Measurements from ENCODE around the gene CHN1.
A peak's percentile ranks its signal among the peaks of the same experiment; 100 is the strongest.

The CHN1 gene

DNA sequence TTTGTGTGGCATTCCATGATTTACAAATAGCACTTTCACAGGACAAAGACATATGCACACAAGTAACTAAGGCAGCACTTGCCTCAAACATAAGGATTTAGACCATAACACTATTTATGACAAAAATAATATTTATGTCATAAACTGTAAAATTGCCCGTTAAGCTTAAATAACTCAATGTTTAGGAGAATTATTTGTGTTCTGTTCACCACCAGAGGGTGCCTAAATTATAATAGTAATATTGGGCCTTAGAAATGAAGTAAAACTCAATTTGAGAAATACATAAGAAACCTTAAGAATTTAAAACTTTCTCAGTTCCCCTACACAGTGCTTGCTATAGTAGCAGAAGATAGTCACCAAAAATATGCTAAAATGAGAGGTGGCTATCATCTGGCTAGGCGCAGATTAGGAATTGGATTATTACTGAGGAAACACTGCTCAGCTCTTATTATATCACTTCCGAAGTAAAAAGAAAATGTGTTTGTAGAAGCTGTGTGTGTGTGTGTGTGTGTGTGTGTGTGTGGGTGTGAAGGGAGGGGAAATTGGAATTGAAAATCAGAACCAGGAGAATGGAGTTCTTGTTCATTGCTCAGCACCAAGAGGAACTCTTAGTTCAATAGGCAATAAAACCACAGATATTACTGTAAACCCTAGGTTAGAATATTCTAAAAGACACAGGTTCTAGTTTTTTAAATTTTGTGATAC lies 4.9 kb upstream of the CHN1 start:
- DNase-seq, result no peak

DNA sequence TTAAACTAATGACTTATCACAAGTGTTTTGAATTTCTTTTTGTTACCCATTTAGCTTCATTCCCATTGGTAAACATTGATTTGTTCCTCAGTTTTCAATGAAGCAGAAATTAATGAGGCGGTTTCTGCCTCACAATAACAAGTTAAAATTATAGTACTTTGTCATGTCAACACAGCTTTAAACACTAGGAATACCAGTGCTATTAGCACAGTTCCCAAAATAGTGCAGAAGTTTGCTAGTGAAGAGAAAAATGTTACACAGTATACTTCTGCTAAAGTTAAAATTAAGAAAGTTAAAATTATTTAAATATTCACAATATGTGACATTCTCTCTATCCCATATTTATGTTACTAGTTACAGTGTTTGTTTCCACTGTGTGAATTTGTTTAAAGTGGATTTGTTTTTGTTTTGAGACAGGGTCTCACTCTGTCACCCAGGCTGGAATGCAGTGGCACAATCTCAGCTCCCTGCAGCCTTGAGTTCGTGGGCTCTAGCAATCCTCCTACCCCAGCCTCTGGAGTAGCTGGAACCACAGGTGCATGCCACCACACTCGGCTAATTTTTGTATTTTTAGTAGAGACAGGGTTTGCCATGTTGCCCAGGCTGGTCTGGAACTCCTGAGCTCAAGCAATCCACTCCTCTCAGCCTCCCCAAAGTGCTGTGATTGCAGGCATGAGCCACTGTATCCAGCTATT lies 3.8 kb upstream of the CHN1 start:
- no peak for DNase-seq

GRCh38 chr2:175008009-175008408 lies 2.8 kb upstream of the CHN1 start:
- DNase-seq, result no peak

DNA sequence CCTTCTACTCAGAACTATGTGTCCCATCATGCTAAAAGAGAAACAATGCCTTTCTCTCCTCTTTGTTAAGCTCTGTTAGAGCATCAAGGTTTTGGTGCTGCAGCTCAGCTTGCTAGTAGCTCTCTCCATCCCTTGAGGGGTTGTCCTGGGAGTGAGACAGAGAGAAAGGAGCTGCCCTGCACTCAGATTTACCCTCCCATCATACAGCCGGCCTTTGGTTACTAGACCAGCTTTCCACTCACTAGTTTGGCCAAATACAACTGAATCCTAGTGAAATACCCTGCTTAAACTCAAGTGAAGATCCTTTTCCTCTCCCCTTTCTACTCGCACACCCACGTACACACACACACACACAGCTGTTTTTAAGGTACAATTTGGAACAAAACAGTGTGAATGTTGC lies 2.3 kb upstream of the CHN1 start:
- no peak for DNase-seq

- DNase-seq, result no peak
These were observed 1.1 kb upstream of the CHN1 start for GRCh38 chr2:175006281-175006680.

GRCh38 chr2:175005733-175006264 lies 618 bp upstream of the CHN1 start:
- DNase-seq, result no peak

GRCh38 chr2:175004730-175004979 lies 526 bp downstream of the CHN1 start:
- no peak for DNase-seq

GRCh38 chr2:175003875-175004729 lies 1.1 kb downstream of the CHN1 start:
- no peak for DNase-seq

- no peak for DNase-seq
These were observed 2.5 kb downstream of the CHN1 start for GRCh38 chr2:175002547-175003274.

DNA sequence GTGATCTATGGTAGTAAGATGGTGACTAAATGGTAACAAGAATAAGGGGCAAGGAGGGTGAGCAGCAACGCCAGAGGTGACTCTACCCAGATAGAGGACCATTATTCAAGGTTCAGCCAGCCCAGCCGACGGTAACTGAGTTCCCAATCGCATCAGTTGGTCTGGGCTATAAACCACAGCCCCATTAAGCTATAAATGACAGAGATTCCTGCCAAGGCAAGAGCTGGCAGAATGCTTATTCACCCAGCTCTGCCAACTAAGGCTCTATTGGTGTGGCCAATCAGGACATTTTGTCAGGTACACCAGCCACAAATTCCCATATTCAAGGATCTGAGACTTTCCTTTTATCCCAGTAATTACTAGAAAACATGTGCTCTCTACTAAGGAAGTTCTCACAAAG lies 3.6 kb downstream of the CHN1 start:
- DNase-seq, result no peak

GRCh38 chr2:174997110-174997509 lies 8.1 kb downstream of the CHN1 start:
- peak; percentile 6 for DNase-seq

DNA sequence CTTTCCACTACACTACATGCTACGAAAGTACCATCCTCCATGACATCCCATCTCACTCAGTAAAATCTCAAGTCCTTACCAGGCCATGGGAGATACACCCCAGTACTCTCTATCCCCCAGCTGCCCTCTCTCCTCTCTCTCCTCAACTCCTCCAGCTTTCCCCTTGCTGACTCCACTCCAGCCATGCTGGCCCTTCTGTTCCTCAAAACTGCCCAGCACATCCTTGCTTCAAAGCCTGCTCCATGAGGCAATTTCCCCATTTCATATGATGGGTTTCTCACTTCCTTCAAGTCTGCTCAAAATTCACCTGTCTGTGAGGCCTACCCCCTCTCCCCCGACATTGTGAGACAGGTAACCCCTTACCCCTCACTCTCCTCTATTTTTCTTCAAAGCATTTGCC lies 8.6 kb downstream of the CHN1 start:
- no peak for DNase-seq

DNA sequence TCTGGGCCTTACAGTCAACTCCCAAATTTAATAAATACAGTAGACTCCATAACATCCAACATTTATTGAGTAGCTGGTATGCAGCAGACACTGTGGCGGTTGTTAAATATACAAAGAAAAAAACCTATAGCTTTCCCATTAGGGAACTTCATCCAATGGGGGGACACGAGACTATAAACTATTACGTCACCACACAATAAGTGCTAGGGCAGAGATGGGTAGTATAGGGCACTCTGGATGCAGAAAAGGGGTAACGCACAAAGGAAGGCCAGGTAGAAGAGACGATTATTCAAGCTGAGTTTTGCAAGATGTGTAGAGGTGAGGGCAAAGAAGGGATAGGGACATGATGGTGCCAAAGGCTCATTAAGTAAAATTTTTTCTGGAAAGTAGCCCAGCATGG lies 10.8 kb downstream of the CHN1 start:
- DNase-seq, result no peak

DNA sequence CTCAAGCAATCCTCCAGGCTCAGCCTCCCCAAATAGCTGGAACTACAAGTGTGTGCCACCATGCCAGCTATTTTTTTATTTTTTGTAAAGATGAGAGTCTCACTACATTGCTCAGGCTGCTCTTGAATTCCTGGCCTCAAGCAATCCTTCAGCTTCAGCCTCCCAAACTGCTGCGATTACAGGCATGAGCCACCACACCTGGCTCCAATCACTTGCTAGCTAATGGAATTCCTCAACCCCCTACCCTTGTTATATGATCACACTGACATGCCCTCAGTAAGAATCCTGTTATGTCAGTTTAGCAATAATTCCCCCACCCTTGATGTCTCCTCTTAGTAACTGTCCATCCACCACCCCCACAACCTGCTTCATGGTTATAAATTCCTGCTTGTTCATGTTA lies 12.3 kb downstream of the CHN1 start:
- no peak for DNase-seq

GRCh38 chr2:174985614-174986013 lies 19.6 kb downstream of the CHN1 start:
- peak; percentile 39 for DNase-seq

- no peak for DNase-seq
These were observed 20.6 kb downstream of the CHN1 start for GRCh38 chr2:174984561-174984960.

DNA sequence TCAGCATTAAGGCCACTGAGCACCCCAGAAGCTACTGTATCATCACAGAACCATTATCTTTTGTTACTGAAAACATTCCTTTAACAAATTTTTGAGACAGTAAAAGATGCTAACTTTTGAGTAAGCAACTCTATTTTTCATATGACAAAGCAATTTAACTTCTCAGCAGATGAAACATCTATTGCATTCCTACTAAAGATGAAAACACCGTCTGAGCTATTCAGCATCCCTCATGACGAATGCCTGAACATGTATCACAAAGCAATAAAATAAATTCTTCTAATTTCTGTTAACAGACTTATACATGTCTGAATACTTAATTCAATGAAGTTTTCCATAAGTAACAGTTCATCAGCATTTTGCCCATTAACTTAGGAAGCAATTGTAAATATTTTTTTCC lies 23.9 kb downstream of the CHN1 start:
- DNase-seq, result no peak

GRCh38 chr2:174979996-174980395 lies 25.2 kb downstream of the CHN1 start:
- DNase-seq, result no peak

DNA sequence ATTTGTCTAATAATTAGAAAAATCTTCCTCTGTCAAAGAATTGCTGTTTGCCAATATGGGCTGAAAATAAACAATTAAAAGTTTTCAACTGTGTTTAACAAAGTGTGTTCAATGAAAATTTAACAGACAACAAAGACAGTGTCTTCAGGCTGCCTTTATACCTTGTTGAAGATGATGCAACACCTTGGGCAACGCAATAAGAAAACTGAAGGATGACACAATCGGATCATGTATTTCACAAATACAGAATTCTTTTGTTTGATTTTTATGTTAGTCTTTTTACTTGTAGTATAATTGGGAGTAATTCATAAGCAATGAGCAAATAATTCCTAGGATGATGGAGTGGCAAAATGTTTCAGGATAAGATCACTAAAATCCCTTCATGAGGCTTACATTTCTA lies 27.8 kb downstream of the CHN1 start:
- DNase-seq, result no peak

DNA sequence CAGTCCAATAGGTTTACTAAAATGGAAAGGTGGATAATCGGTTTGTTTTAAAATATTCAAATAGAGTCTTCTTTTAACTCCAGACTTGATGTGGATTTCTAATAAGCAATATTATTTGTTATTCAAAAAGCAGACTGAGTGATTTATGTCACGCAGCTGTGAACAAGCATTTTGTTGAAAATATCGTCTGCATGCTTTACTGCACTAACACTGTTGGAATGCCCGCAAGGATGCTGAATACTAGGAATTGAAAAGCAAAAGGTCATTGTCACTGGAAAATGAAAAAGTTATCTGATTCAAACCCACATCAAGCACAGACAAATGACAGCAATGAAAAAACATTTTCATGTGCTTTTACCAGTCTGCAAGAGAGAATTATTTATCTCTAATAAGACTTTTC lies 31.1 kb downstream of the CHN1 start:
- DNase-seq, result peak; percentile 12

GRCh38 chr2:174972924-174973323 lies 32.3 kb downstream of the CHN1 start:
- DNase-seq, result peak; percentile 82

DNA sequence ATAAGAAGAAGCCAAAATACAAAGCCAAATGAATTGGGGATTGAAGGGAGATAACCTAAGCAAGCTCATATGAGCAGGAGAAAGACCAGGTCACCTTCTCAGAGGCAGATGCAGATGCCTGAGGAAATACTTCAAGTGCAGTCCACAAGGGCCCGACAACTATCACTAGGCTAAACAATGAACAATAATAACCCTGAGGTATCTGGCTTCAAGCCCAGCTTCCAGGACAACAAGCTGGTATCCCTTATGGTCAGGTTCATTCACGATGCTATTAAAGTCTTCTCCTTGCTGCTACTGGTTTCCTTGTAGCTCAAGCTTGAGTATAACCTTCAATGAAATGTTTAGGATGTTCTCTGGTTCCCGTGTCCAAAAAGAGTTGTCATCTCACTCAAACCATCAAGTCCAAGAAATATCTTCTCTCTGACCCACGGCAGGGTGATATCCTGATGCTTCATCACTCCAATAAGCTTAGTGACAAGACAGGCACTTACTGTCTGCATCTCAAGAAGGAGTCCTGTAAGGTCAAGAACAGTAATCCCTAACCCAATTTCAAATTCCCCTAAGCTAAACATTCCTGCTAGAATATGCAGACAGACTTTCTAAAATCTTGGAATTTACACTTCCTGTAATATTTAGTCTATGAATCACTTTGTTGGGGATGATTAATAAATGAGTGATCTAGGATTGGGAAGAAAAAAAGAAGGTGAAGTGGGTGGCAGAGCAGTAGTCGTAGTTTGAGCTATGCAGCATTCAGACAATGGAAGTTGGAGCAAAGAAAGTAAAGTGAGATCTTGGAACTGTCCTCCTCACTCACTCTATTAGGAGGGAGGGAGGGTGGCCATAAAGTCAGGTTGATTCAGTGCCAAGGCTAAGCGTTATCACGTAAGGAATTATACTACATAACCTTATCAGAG lies 33.1 kb downstream of the CHN1 start:
- peak; percentile 86 for DNase-seq
